LNCaP clone FGC (cell line): Measurements from ENCODE around the gene JPH3.

ENCODE experiments used
- DNase-seq: peaks from one replicate; pipeline ENCODE4 v3.0.0-alpha.2; 2011; ENCODE audit warnings: low read depth
- H3K4me3 ChIP-seq: 2 replicates; pipeline ENCODE4 v1.5.1; 2011; ENCODE audit warnings: mild to moderate bottlenecking, low read depth, low read length, control low read depth
- CTCF ChIP-seq: IDR thresholded peaks from 2 replicates; pipeline ENCODE4 v1.5.1; 2012; ENCODE audit warnings: mild to moderate bottlenecking; ENCODE audit not compliant: control insufficient read depth, insufficient read depth; ENCODE audit errors: extremely low read depth

JPH3 gene

GRCh38 chr16:87703835-87704375 lies 101.6 kb downstream of the JPH3 start:
- no peak for TF ChIP-seq CTCF
- no peak overlapping the region for H3K4me3 ChIP-seq
- no peak for DNase-seq

GRCh38 chr16:87704754-87705353 lies 102.5 kb downstream of the JPH3 start:
- DNase-seq: no peak
- no peak for TF ChIP-seq CTCF
- H3K4me3 ChIP-seq: no peak overlapping the region

- no peak for TF ChIP-seq CTCF
- DNase-seq: no peak
- no peak overlapping the region for H3K4me3 ChIP-seq
Measured at GRCh38 chr16:87705771-87706277, 103.5 kb downstream of the JPH3 start.

- no peak for TF ChIP-seq CTCF
- no peak for DNase-seq
- no peak overlapping the region for H3K4me3 ChIP-seq
Measured at GRCh38 chr16:87706278-87707000, 104.1 kb downstream of the JPH3 start.

- H3K4me3 ChIP-seq: no peak overlapping the region
- no peak for TF ChIP-seq CTCF
- DNase-seq: no peak
Measured at GRCh38 chr16:87707097-87707496, 104.8 kb downstream of the JPH3 start.

GRCh38 chr16:87707714-87708580 lies 105.6 kb downstream of the JPH3 start:
- no peak overlapping the region for H3K4me3 ChIP-seq
- no peak for DNase-seq
- no peak for TF ChIP-seq CTCF
